Mucosa of rectum (tissue), 2 donors: Measurements from ENCODE around the gene AMTN.
"Not testable (repeated sequence)": the region's sequence is repeated elsewhere in the genome, so short reads cannot be mapped to it uniquely, and the experiment has no call there.

Source experiments
- H3K27ac ChIP-seq, 2 donors: one replicate each; pipeline ENCODE4 v1.7.0; 2013; ENCODE audit warnings: inconsistent platforms in 2 of 2, low read depth in 2 of 2, low read length in 2 of 2
- H3K27me3 ChIP-seq, 2 donors: one replicate each; pipeline ENCODE4 v1.7.0; 2013; ENCODE audit warnings: low read length in 2 of 2; ENCODE audit not compliant: control insufficient read depth in 2 of 2, insufficient read depth in 2 of 2
- H3K36me3 ChIP-seq, 2 donors: one replicate each; pipeline ENCODE4 v1.7.0; 2013; ENCODE audit warnings: low read length in 2 of 2; ENCODE audit not compliant: control insufficient read depth in 2 of 2, insufficient read depth in 2 of 2
- H3K4me1 ChIP-seq, 2 donors: one replicate each; pipeline ENCODE4 v1.7.0; 2013; ENCODE audit warnings: low read length in 2 of 2, mild to moderate bottlenecking in 1 of 2; ENCODE audit not compliant: control insufficient read depth in 2 of 2, insufficient read depth in 2 of 2
- H3K4me3 ChIP-seq, 2 donors: one replicate each; pipeline ENCODE4 v1.7.0; 2013; ENCODE audit warnings: low read length in 2 of 2
- H3K9ac ChIP-seq, 2 donors: one replicate each; pipeline ENCODE4 v1.7.0; 2013; ENCODE audit warnings: low read length in 2 of 2, low read depth in 1 of 2, mild to moderate bottlenecking in 1 of 2
- H3K9me3 ChIP-seq, 2 donors: one replicate each; pipeline ENCODE4 v1.7.0; 2013; ENCODE audit warnings: low read length in 2 of 2; ENCODE audit not compliant: control insufficient read depth in 2 of 2
- donor health status: healthy.
- donor health status: Normal muscosa, but diverticular disease.

AMTN gene, protein sequence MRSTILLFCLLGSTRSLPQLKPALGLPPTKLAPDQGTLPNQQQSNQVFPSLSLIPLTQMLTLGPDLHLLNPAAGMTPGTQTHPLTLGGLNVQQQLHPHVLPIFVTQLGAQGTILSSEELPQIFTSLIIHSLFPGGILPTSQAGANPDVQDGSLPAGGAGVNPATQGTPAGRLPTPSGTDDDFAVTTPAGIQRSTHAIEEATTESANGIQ

DNA sequence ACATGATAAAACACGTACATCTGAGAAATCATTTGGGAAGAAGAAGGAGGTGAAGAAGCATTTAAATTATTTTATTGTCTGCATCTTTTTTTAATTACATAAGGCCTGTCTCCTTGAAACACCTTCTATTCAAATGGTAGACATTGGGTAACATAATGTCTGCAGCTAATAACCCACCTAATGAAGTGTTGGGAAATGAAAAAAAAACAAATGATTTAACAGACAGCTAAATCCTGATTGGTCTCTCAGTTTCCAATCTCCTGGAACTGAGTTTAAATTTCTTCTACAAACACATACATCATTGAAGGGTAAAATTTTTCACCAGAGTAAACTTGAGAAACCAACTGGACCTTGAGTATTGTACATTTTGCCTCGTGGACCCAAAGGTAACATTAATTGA is at the start of gene AMTN:
Gene AMTN (plus strand): TSS at position 301 of the 400 bp plus-strand sequence. CDS start 209 bp downstream, outside the sequence.
- Histone ChIP-seq H3K36me3 (no peaks in the 10 kb centered on the region), H3K4me1 (no peaks in the 10 kb centered on the region), H3K27ac (no peak within 1 kb of the TSS), H3K4me3 (no peak within 1 kb of the TSS), H3K9me3 (no peaks in the 10 kb centered on the region), H3K27me3 (no peaks in the 10 kb centered on the region), H3K9ac (no peak within 1 kb of the TSS)

DNA sequence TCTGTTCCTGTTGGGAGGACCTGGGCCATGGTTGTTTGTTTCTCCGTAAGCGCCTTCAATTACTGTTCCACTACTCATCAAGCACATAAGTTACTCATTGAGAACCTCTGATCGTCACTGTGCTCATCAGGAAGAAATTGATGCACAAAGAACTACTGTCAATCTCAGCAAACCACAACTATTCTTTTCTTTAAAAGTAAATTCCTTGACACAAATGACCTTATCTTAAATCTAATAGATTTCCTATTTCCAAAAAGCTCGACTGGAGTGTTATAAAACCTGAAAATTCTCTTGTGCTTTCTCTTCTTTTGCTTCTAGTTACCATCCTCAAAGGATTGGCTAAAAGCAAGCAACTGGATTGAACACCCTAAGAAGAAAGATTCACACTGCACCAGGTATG is 46.5 kb upstream of the AMTN start, which contains the start of gene MUC7:
Gene MUC7 (plus strand): TSS at position 301 of the 400 bp plus-strand sequence. CDS start 1,825 bp downstream, outside the sequence.
- Histone ChIP-seq H3K9ac (no peak within 1 kb of the TSS), H3K4me1 (no peaks in the 10 kb centered on the region), H3K36me3 (no peaks in the 10 kb centered on the region), H3K27me3 (no peaks in the 10 kb centered on the region), H3K9me3 (no peaks in the 10 kb centered on the region), H3K27ac (no peak within 1 kb of the TSS), H3K4me3 (no peak within 1 kb of the TSS)

DNA sequence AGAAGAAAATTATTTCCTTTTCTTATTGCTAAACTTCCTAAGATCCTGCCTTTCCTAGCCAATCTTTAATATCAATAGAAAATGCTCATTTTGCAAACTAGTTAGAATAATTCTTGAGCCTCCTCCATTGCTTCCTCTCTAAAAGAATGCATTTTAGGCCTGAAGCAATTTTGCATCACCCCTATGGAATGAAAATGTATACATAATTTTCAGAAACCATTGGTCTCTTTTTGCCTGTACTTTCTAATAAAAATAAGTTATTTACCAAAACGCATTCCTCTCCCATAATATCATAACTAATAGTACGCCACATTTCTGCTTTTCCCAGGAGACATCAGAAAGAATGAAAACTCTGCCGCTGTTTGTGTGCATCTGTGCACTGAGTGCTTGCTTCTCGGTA is 44.7 kb upstream of the AMTN start:
- Histone ChIP-seq H3K4me1 (no peaks in the 10 kb centered on the region), H3K36me3 (no peaks in the 10 kb centered on the region), H3K4me3 (no peak overlapping the region), H3K9me3 (no peaks in the 10 kb centered on the region), H3K27me3 (no peaks in the 10 kb centered on the region), H3K9ac (no peak overlapping the region), H3K27ac (no peak overlapping the region)

DNA sequence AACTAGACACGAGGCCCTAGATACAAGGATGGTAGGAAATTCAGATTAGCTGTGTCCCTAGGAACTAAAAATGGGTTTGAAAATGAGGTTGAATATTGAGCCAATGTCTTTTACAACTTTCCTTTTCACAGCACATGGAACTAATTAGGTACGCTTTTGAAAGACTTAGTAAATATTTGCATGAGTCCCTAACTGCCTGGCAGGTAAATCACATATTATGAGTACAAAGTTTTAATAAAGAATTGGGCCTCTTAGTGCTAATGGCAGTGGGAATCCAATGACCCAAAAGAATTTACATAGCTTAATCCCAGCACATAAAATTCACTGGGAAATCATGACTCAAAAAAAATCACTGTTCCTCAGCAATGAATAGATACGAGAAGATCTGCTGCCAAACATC is 29.6 kb upstream of the AMTN start:
- Histone ChIP-seq H3K9ac (no peak overlapping the region), H3K27ac (no peak overlapping the region), H3K9me3 (no peaks in the 10 kb centered on the region), H3K36me3 (no peaks in the 10 kb centered on the region), H3K27me3 (no peaks in the 10 kb centered on the region), H3K4me3 (no peak overlapping the region), H3K4me1 (no peaks in the 10 kb centered on the region)

DNA sequence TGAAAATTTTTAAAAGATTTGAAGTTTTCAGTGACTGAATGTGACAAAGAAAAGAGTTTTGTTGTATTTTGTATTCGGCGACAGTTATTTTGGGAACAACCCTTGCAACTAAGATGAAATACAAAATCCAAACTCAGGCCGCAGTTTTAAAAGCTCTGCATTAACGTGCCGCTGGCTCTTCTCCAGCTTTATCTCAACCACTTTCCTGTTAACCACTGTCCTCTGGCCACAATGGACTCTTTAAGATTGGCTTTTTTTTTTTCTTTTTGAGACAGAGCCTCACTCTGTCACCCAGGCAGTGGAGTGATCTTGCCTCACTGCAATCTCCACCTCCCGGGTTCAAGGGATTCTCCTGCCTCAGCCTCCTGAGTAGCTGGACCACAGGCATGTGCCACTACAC is 22.1 kb upstream of the AMTN start:
- H3K9me3 ChIP-seq: no peaks in the 10 kb centered on the region
- no peaks in the 10 kb centered on the region for H3K27me3 ChIP-seq
- H3K27ac ChIP-seq: no peak overlapping the region
- H3K9ac ChIP-seq: no peak overlapping the region
- H3K36me3 ChIP-seq: no peaks in the 10 kb centered on the region
- no peaks in the 10 kb centered on the region for H3K4me1 ChIP-seq
- no peak overlapping the region for H3K4me3 ChIP-seq

DNA sequence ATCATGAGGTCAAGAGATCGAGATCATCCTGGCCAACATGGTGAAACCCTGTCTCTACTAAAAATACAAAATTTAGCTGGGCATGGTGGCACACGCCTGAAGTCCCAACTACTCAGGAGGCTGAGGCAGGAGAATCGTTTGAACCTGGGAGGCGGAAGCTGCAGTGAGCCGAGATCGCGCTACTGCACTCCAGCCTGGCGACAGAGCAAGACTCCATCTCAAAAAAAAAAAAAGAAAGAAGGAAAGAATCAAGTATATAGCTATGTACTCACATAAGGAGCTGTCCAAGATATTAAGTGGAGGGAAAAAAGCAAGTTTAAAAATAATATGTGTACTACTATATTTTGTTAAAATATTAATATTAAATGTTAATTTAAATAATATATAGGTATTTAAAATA is 16.5 kb upstream of the AMTN start:
- not testable (repeated sequence) for H3K36me3 ChIP-seq, H3K27ac ChIP-seq, H3K9ac ChIP-seq, H3K27me3 ChIP-seq, H3K9me3 ChIP-seq, H3K4me3 ChIP-seq, H3K4me1 ChIP-seq

DNA sequence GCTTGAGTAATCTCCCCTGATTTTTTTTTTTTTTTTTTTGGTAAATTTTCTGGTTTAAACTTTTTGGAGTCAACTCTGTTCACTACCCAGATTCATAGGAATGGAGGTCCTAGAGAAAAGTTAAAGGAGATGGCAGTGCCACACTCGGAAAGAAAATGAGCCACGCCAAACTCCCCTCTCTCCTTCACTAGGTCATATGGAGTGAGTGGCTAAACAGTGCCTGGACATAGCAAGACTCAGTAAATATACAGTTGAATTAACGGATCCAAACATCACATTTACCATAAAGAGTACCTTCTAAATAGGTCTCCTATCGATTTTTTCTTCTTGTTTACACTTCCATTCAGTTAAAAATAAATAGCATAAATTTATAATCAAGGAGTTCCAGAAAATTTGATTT is 13.6 kb upstream of the AMTN start:
- no peak overlapping the region for H3K9ac ChIP-seq
- no peaks in the 10 kb centered on the region for H3K36me3 ChIP-seq
- no peaks in the 10 kb centered on the region for H3K4me1 ChIP-seq

DNA sequence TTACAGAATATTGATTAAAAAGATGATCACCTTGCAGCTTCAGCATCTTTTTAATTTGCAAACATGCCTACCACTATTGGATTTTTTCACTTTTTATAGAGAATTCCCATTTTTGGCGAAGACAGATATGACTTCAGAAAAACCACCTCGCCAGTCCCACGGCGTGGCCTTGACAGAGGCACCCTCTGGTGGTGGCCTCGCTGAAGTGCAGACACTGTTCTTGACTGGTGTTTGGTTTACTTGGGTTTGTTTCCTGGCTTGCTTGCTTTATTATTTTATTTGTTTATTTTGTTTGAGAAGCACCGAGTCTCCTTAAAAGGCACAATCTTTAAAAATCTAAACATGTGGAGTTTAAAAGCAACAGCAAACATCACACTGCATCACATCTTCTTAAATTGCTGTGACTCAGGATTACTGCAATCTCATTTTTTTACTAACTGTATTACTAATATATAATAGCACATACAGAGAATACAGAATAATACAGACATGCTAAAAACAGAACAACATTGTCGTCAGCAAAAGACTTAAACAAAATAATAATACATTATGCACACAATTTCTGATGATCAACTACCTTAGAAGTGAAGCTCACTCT is 13.1 kb upstream of the AMTN start:
- Histone ChIP-seq H3K4me1 (no peaks in the 10 kb centered on the region), H3K9ac (no peak overlapping the region), H3K27me3 (no peaks in the 10 kb centered on the region), H3K27ac (no peak overlapping the region), H3K9me3 (no peaks in the 10 kb centered on the region), H3K4me3 (no peak overlapping the region), H3K36me3 (no peaks in the 10 kb centered on the region)

More for the DNA sequence above, 13.6 kb upstream of the AMTN start:
- Histone ChIP-seq H3K9me3 (no peaks in the 10 kb centered on the region), H3K4me3 (no peak overlapping the region), H3K27ac (no peak overlapping the region), H3K27me3 (no peaks in the 10 kb centered on the region)

DNA sequence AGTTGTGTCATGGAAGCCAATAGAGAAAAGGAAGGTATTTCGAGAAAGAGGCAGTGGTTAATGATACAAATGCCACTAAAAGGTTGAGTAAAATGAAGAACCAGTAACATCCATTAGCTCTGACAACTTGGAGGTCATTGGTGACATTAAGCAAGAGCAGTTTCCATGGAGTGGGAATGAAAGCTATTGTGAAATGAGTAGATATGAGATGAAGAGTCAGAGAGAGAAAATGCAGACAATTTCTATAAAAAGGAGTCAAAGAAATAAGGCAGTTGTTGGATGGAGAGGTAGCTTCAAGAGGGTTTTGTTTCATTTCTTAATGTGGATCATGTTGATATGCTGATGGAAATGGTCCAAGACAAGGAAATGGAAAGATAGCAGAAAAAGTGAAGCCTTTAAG is 9.6 kb upstream of the AMTN start:
- Histone ChIP-seq H3K4me1 (no peaks in the 10 kb centered on the region), H3K4me3 (no peak overlapping the region), H3K9me3 (no peaks in the 10 kb centered on the region), H3K36me3 (no peaks in the 10 kb centered on the region), H3K9ac (no peak overlapping the region), H3K27ac (no peak overlapping the region), H3K27me3 (no peaks in the 10 kb centered on the region)

DNA sequence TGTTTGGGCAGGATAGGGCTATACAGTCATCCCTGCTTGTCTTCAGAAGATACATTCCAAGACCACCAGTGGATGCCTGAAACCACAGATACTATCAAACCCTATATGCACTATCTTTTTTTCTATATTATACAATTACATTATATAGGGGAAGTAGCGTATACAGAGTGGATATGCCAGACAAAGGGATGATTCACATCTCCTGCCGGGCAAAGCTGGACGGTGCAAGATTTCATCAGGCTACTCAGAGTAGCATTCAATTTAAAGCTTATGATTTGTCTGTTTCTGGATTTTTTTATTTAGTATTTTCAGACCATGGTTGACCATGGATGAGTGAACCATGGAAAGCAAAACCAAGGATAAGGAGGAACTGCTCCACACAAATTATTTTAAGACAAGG is 7.0 kb upstream of the AMTN start:
- H3K4me1 ChIP-seq: no peaks in the 10 kb centered on the region
- no peaks in the 10 kb centered on the region for H3K9me3 ChIP-seq
- H3K36me3 ChIP-seq: no peaks in the 10 kb centered on the region
- H3K9ac ChIP-seq: no peak overlapping the region
- H3K27ac ChIP-seq: no peak overlapping the region
- H3K4me3 ChIP-seq: no peak overlapping the region
- H3K27me3 ChIP-seq: no peaks in the 10 kb centered on the region
